Keratinocyte (primary cell): Measurements from ENCODE around the gene TTC24. TPM values are rescaled to one million over a fixed set of nuclear protein-coding genes. Genes with fewer than 3 reads are reported as not detected.

Source experiments
- DNase-seq: peaks from one replicate; pipeline ENCODE4 v3.0.0-alpha.2; 2011; ENCODE audit warnings: low read depth, missing footprints, low spot score
- FAIRE-seq: peaks from 2 replicates; lab custom pipeline; 2011; peaks lifted over from hg19 to GRCh38; lab: Jason Lieb, UNC
- H2AFZ ChIP-seq: 2 replicates; pipeline ENCODE4 v1.6.0; 2012; ENCODE audit warnings: low read length, control low read depth, inconsistent platforms; ENCODE audit not compliant: control insufficient read depth
- H3K27ac ChIP-seq: 2 replicates; pipeline ENCODE4 v1.5.1; 2011; ENCODE audit warnings: low read length; ENCODE audit not compliant: control insufficient read depth, insufficient read depth
- H3K27me3 ChIP-seq: 3 replicates; pipeline ENCODE4 v1.6.0; 2011; ENCODE audit warnings: low read length; ENCODE audit not compliant: control insufficient read depth, insufficient read depth; ENCODE audit errors: extremely low read depth
- H3K36me3 ChIP-seq, 2 experiments: 2 replicates in 1 of 2; 3 replicates in 1 of 2; pipeline ENCODE4 v1.5.1; 2011; ENCODE audit warnings: low read length in 2 of 2, mild to moderate bottlenecking in 1 of 2; ENCODE audit not compliant: control insufficient read depth in 2 of 2, insufficient read depth in 2 of 2; ENCODE audit errors: extremely low read depth in 1 of 2
- H3K4me1 ChIP-seq: 3 replicates; pipeline ENCODE4 v1.5.1; 2011; ENCODE audit warnings: low read length; ENCODE audit not compliant: control insufficient read depth, insufficient read depth; ENCODE audit errors: extremely low read depth
- H3K4me2 ChIP-seq: 3 replicates; pipeline ENCODE4 v1.6.0; 2011; ENCODE audit warnings: low read depth, low read length; ENCODE audit not compliant: control insufficient read depth, insufficient read depth; ENCODE audit errors: extremely low read depth
- H3K4me3 ChIP-seq, 3 experiments: fragments of 200-600 bp in 1 of 3; sonication (generic) in 1 of 3; 2 replicates in 2 of 3; 3 replicates in 1 of 3; pipeline ENCODE4 v1.5.1; 2011 to 2016; ENCODE audit warnings: low read length in 3 of 3, mild to moderate bottlenecking in 3 of 3, control low read depth in 2 of 3, inconsistent platforms in 1 of 3, low read depth in 1 of 3, mixed read lengths in 1 of 3, mixed run types in 1 of 3, moderate library complexity in 1 of 3; ENCODE audit not compliant: control insufficient read depth in 2 of 3, insufficient read depth in 2 of 3; ENCODE audit errors: extremely low read depth in 1 of 3
- H3K79me2 ChIP-seq: 2 replicates; pipeline ENCODE4 v1.6.0; 2012; ENCODE audit warnings: low read length; ENCODE audit not compliant: control insufficient read depth, insufficient read depth
- H3K9ac ChIP-seq: 3 replicates; pipeline ENCODE4 v1.6.0; 2011; ENCODE audit warnings: low read length; ENCODE audit not compliant: control insufficient read depth, insufficient read depth; ENCODE audit errors: extremely low read depth
- H3K9me1 ChIP-seq: 3 replicates; pipeline ENCODE4 v1.6.0; 2011; ENCODE audit warnings: low read length; ENCODE audit not compliant: control insufficient read depth, insufficient read depth; ENCODE audit errors: extremely low read depth
- H3K9me3 ChIP-seq: 2 replicates; pipeline ENCODE4 v1.5.1; 2012; ENCODE audit warnings: low read depth, low read length; ENCODE audit not compliant: control insufficient read depth
- H4K20me1 ChIP-seq: 3 replicates; pipeline ENCODE4 v1.6.0; 2011; ENCODE audit warnings: low read length; ENCODE audit not compliant: control insufficient read depth, insufficient read depth; ENCODE audit errors: extremely low read depth
- CTCF ChIP-seq, 3 experiments: IDR thresholded peaks in 1 of 3; conservative IDR thresholded peaks in 1 of 3; optimal IDR thresholded peaks in 1 of 3; 2 replicates in 2 of 3; 3 replicates in 1 of 3; pipeline versions ENCODE3 to v1.5.1; 2011; ENCODE audit warnings: low read length in 3 of 3, mild to moderate bottlenecking in 3 of 3, moderate library complexity in 2 of 3, control low read depth in 1 of 3, inconsistent platforms in 1 of 3; ENCODE audit not compliant: insufficient read depth in 2 of 3; ENCODE audit errors: extremely low read depth in 1 of 3
- EZH2 ChIP-seq: IDR thresholded peaks from one replicate; pipeline ENCODE4 v1.6.1; 2012; ENCODE audit warnings: inconsistent platforms, mild to moderate bottlenecking, low read length, moderate library complexity
- dilution Hi-C: fragments of 300-500 bp; cut with MboI; formaldehyde crosslinking; loops from one replicate; pipeline ENCODE4 v1.7.0; 2020; ENCODE audit warnings: low sequenced_read_pairs; ENCODE audit not compliant: extremely low pct_ligation_motif_present
- polyA plus RNA-seq, 5 experiments: library from polyadenylated mRNA; depleted of rRNA in 3 of 5; stranded (reverse) in 3 of 5; stranded (forward) in 1 of 5; unstranded in 1 of 5; fragments of >200 nt; gene quantifications; 1 replicate in 1 of 5; 2 replicates in 3 of 5; 3 replicates in 1 of 5; pipeline versions ENCODE4 v1.2.1 to v1.2.3, GENCODE V29; 2011 to 2012; ENCODE audit warnings: missing spikeins in 2 of 5, low read depth in 1 of 5, low replicate concordance in 1 of 5

The TTC24 gene
- polyA plus RNA-seq, 1 donor (not counting 4 experiments of a cell fraction or from before 2014, with no cell fraction given), result not detected

GRCh38 chr1:156544592-156545102 is 34.9 kb upstream of the TTC24 start:
- Histone ChIP-seq H3K4me3 (no peak overlapping the region), H3K9me3 (no peaks in the 10 kb centered on the region), H3K9ac (no peak overlapping the region), H4K20me1 (no peaks in the 10 kb centered on the region), H3K79me2 (no peaks in the 10 kb centered on the region), H2AFZ (no peak overlapping the region), H3K4me2 (no peak overlapping the region), H3K9me1 (no peaks in the 10 kb centered on the region), H3K27me3 (no peaks in the 10 kb centered on the region), H3K36me3 (peaks cover 4 to 21% of the 10 kb centered on the region in 2 experiments), H3K4me1 (no peaks in the 10 kb centered on the region), H3K27ac (no peak overlapping the region)
- dilution Hi-C loops, result no loop called here
- no peak for TF ChIP-seq CTCF (optimal IDR thresholded peaks at IDR 0.05 in 1 of 3, IDR thresholded peaks at IDR 0.05 in 1 of 3, conservative IDR thresholded peaks at IDR 0.05 in 1 of 3; ENCODE audit: extremely low read depth in 1 of 3, insufficient read depth in 2 of 3, low read length in 3 of 3)
- no peak for TF ChIP-seq EZH2
- no peak for FAIRE-seq
- DNase-seq, result no peak

- Histone ChIP-seq H3K4me3 (no peak overlapping the region), H4K20me1 (no peaks in the 10 kb centered on the region), H3K9me3 (no peaks in the 10 kb centered on the region), H3K79me2 (no peaks in the 10 kb centered on the region), H2AFZ (no peak overlapping the region), H3K27ac (no peak overlapping the region), H3K9ac (no peak overlapping the region), H3K4me1 (no peaks in the 10 kb centered on the region), H3K9me1 (no peaks in the 10 kb centered on the region), H3K27me3 (no peaks in the 10 kb centered on the region), H3K4me2 (no peak overlapping the region), H3K36me3 (peaks cover 4 to 29% of the 10 kb centered on the region in 2 experiments)
- dilution Hi-C loops, result no loop called here
- DNase-seq (no peak), FAIRE-seq (no peak)
- TF ChIP-seq CTCF (optimal IDR thresholded peaks at IDR 0.05 in 1 of 3, IDR thresholded peaks at IDR 0.05 in 1 of 3, conservative IDR thresholded peaks at IDR 0.05 in 1 of 3; ENCODE audit: extremely low read depth in 1 of 3, insufficient read depth in 2 of 3, low read length in 3 of 3) (no peak), EZH2 (no peak)
Measured at GRCh38 chr1:156546267-156546666, 33.3 kb upstream of the TTC24 start.
